ENCODE measurements around the gene HTR6.

DNA sequence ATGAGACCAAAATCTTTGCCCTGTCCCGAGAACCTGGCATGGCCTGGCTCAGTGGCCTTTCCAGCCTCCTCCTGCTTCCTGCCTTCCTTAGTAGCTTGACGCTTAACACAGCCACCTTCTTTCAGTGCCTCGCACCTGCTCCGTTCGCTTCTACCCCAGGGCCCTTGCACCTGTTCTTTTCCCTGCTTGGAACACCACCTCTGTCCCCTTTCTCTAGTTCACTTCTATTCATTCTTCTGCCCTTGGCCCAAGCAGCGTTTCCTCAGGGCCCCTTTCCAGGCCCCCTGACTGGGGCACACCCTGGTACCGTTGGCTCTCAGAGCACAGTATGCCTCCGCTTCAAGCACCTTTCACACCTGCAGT lies 9.0 kb upstream of the HTR6 start:
- no peak for TF ChIP-seq TARDBP (IDR thresholded peaks at IDR 0.05)
- no peak for TF ChIP-seq BHLHE40 (IDR thresholded peaks at IDR 0.05; ENCODE audit: borderline replicate concordance)
- TF ChIP-seq SP1 (IDR thresholded peaks at IDR 0.05): no peak
- TF ChIP-seq SUZ12 (IDR thresholded peaks at IDR 0.05): no peak
- no peak for TF ChIP-seq L3MBTL2 (conservative IDR thresholded peaks at IDR 0.05)
- no peak for TF ChIP-seq ARNT (IDR thresholded peaks at IDR 0.05)
- no peak for TF ChIP-seq CTBP1 (IDR thresholded peaks at IDR 0.05; ENCODE audit: borderline replicate concordance)
- TF ChIP-seq FOXK2 (IDR thresholded peaks at IDR 0.05): no peak
- TF ChIP-seq NFRKB (IDR thresholded peaks at IDR 0.05): no peak
